HG03432 (cell line): ENCODE measurements around the gene MXD4.
"Not testable (repeated sequence)": the region's sequence is repeated elsewhere in the genome, so short reads cannot be mapped to it uniquely, and the experiment has no call there.

Experiments used
- ATAC-seq: cut with Tn5 transposase; IDR thresholded peaks from one replicate; pipeline ENCODE4 v1.9.1; 2021; ENCODE audit warnings: mild to moderate bottlenecking, moderate library complexity; ENCODE audit not compliant: unreplicated experiment

MXD4 gene

GRCh38 chr4:2275546-2276251 is 13.8 kb upstream of the MXD4 start:
- no peak for ATAC-seq

GRCh38 chr4:2275044-2275397 is 13.1 kb upstream of the MXD4 start:
- ATAC-seq, result not testable (repeated sequence)

- no peak for ATAC-seq
These were observed 12.6 kb upstream of the MXD4 start for GRCh38 chr4:2274320-2275043.

- no peak for ATAC-seq
These were observed 11.9 kb upstream of the MXD4 start for GRCh38 chr4:2273657-2274319.

- ATAC-seq, result no peak
These were observed 11.3 kb upstream of the MXD4 start for GRCh38 chr4:2273221-2273620.

GRCh38 chr4:2272828-2273120 is 10.9 kb upstream of the MXD4 start:
- no peak for ATAC-seq

- no peak for ATAC-seq
These were observed 10.3 kb upstream of the MXD4 start for GRCh38 chr4:2272026-2272827.

- no peak for ATAC-seq
These were observed 9.5 kb upstream of the MXD4 start for GRCh38 chr4:2271279-2272025.

- ATAC-seq, result no peak
These were observed 8.6 kb upstream of the MXD4 start for GRCh38 chr4:2270341-2271165.

- ATAC-seq, result no peak
These were observed 7.8 kb upstream of the MXD4 start for GRCh38 chr4:2269618-2270163.

GRCh38 chr4:2269206-2269531 is 7.3 kb upstream of the MXD4 start:
- no peak for ATAC-seq

- no peak for ATAC-seq
These were observed 6.7 kb upstream of the MXD4 start for GRCh38 chr4:2268357-2269205.

GRCh38 chr4:2267841-2268240 is 5.9 kb upstream of the MXD4 start:
- ATAC-seq, result no peak

- ATAC-seq, result no peak
These were observed 5.5 kb upstream of the MXD4 start for GRCh38 chr4:2267320-2267811.

GRCh38 chr4:2266821-2267220 is 4.9 kb upstream of the MXD4 start:
- ATAC-seq, result no peak

GRCh38 chr4:2266181-2266580 is 4.3 kb upstream of the MXD4 start:
- ATAC-seq, result no peak

GRCh38 chr4:2265113-2266110 is 3.5 kb upstream of the MXD4 start:
- ATAC-seq, result no peak
